GM23248 (cell line): ENCODE results near the gene NLRC4.

Experiments used
- EZH2 ChIP-seq: fragments of 200-600 bp; sonication (generic); IDR thresholded peaks from 2 replicates; pipeline ENCODE4 v1.6.1; 2018; ENCODE audit warnings: antibody characterized with exemption, mild to moderate bottlenecking; ENCODE audit not compliant: insufficient read depth, poor library complexity, severe bottlenecking
- EZH2phosphoT487 ChIP-seq: fragments of 200-600 bp; sonication (generic); IDR thresholded peaks from 2 replicates; pipeline ENCODE4 v1.6.1; 2018; ENCODE audit warnings: antibody characterized with exemption, moderate library complexity, mild to moderate bottlenecking, low read depth; ENCODE audit not compliant: insufficient read depth

DNA sequence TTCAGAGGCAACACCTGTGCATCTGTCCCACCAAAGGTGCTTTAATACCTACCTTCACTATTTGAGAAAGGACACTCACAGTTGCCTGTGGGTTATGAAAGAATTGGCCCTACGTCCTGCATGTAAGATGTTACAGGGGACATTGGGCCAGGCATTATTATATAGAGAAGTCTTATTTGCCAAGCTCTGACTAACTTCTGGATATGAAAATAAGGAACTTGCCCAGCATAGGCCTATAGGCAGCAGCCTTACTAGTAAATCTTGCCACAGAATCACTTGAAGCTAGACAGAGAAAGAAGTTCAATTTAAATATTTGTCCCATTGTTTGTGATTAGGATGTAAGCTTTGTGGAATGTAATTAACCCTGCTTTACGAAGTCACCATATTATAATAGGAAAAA lies 41.7 kb downstream of the NLRC4 start:
- TF ChIP-seq EZH2: no peak
- no peak for TF ChIP-seq EZH2phosphoT487
